NB4 (cell line): ENCODE measurements around the gene WNT9A.

Source experiments
- DNase-seq: peaks from one replicate; pipeline ENCODE4 v3.0.0; 2010; ENCODE audit warnings: low read depth
- H3K4me3 ChIP-seq: one replicate; pipeline ENCODE4 v1.5.1; 2011; ENCODE audit warnings: mild to moderate bottlenecking, low read depth, low read length, moderate library complexity
- CTCF ChIP-seq: IDR thresholded peaks from one replicate; pipeline ENCODE4 v1.5.1; 2012; ENCODE audit warnings: low read depth, low read length
- MAX ChIP-seq: IDR thresholded peaks from 2 replicates; pipeline ENCODE4 v1.6.1; 2011; ENCODE audit warnings: low read depth, low read length
- MYC ChIP-seq: IDR thresholded peaks from 2 replicates; pipeline ENCODE4 v1.6.1; 2011; ENCODE audit warnings: low read depth, low read length
- POLR2A ChIP-seq: IDR thresholded peaks from 2 replicates; pipeline ENCODE4 v1.6.1; 2011; ENCODE audit warnings: mild to moderate bottlenecking; ENCODE audit not compliant: insufficient read length; ENCODE audit errors: extremely low read depth

WNT9A gene

GRCh38 chr1:227896710-227897655 lies 50.7 kb downstream of the WNT9A start:
- no peak overlapping the region for H3K4me3 ChIP-seq
- DNase-seq: no peak
- TF ChIP-seq MYC: no peak
- no peak for TF ChIP-seq CTCF
- no peak for TF ChIP-seq MAX
- no peak for TF ChIP-seq POLR2A

- H3K4me3 ChIP-seq: no peak overlapping the region
- no peak for DNase-seq
- no peak for TF ChIP-seq MAX
- TF ChIP-seq CTCF: no peak
- no peak for TF ChIP-seq POLR2A
- no peak for TF ChIP-seq MYC
Measured at GRCh38 chr1:227895828-227896685, 51.7 kb downstream of the WNT9A start.

- no peak for DNase-seq
- no peak for TF ChIP-seq CTCF
- TF ChIP-seq MYC: no peak
- no peak for TF ChIP-seq POLR2A
- TF ChIP-seq MAX: no peak
- H3K4me3 ChIP-seq: no peak overlapping the region
Measured at GRCh38 chr1:227894831-227895451, 52.8 kb downstream of the WNT9A start.

- no peak for TF ChIP-seq MYC
- no peak for TF ChIP-seq CTCF
- TF ChIP-seq POLR2A: no peak
- no peak for TF ChIP-seq MAX
- no peak overlapping the region for H3K4me3 ChIP-seq
- DNase-seq: no peak
Measured at GRCh38 chr1:227893949-227894721, 53.6 kb downstream of the WNT9A start.

- no peak for TF ChIP-seq MAX
- no peak for TF ChIP-seq CTCF
- no peak for TF ChIP-seq POLR2A
- TF ChIP-seq MYC: no peak
- no peak for DNase-seq
- no peak overlapping the region for H3K4me3 ChIP-seq
Measured at GRCh38 chr1:227893300-227893948, 54.3 kb downstream of the WNT9A start.
